GM19395 (cell line): ENCODE measurements around the gene ELFN2.

Source experiments
- ATAC-seq: cut with Tn5 transposase; IDR thresholded peaks from one replicate; pipeline ENCODE4 v1.9.1; 2021; ENCODE audit warnings: mild to moderate bottlenecking, moderate library complexity; ENCODE audit not compliant: unreplicated experiment

ELFN2 gene

GRCh38 chr22:37391702-37392101 is 35.6 kb downstream of the ELFN2 start:
- ATAC-seq, result no peak

GRCh38 chr22:37390075-37390474 is 37.2 kb downstream of the ELFN2 start:
- no peak for ATAC-seq

- no peak for ATAC-seq
These were observed 38.7 kb downstream of the ELFN2 start for GRCh38 chr22:37388538-37388937.

GRCh38 chr22:37387793-37388192 is 39.5 kb downstream of the ELFN2 start:
- no peak for ATAC-seq

GRCh38 chr22:37386441-37386840 is 40.8 kb downstream of the ELFN2 start:
- ATAC-seq, result no peak

GRCh38 chr22:37384691-37385090 is 42.6 kb downstream of the ELFN2 start:
- no peak for ATAC-seq

- ATAC-seq, result no peak
These were observed 43.9 kb downstream of the ELFN2 start for GRCh38 chr22:37383341-37383740.

- no peak for ATAC-seq
These were observed 45.8 kb downstream of the ELFN2 start for GRCh38 chr22:37381489-37381888.

GRCh38 chr22:37379722-37380121 is 47.6 kb downstream of the ELFN2 start:
- ATAC-seq, result no peak

GRCh38 chr22:37379085-37379484 is 48.2 kb downstream of the ELFN2 start:
- no peak for ATAC-seq

- ATAC-seq, result no peak
These were observed 48.6 kb downstream of the ELFN2 start for GRCh38 chr22:37378642-37379058.

- no peak for ATAC-seq
These were observed 49.4 kb downstream of the ELFN2 start for GRCh38 chr22:37377927-37378326.

- no peak for ATAC-seq
These were observed 50.1 kb downstream of the ELFN2 start for GRCh38 chr22:37377138-37377537.

- ATAC-seq, result no peak
These were observed 50.6 kb downstream of the ELFN2 start for GRCh38 chr22:37376643-37377042.

- no peak for ATAC-seq
These were observed 51.5 kb downstream of the ELFN2 start for GRCh38 chr22:37375801-37376200.

- no peak for ATAC-seq
These were observed 52.7 kb downstream of the ELFN2 start for GRCh38 chr22:37374571-37374970.

GRCh38 chr22:37373451-37373850 is 53.8 kb downstream of the ELFN2 start:
- ATAC-seq, result no peak

GRCh38 chr22:37371911-37372310 is 55.4 kb downstream of the ELFN2 start:
- no peak for ATAC-seq

- ATAC-seq, result no peak
These were observed 55.8 kb downstream of the ELFN2 start for GRCh38 chr22:37371491-37371890.

- no peak for ATAC-seq
These were observed 56.8 kb downstream of the ELFN2 start for GRCh38 chr22:37370306-37370979.

GRCh38 chr22:37369483-37369882 is 57.8 kb downstream of the ELFN2 start:
- no peak for ATAC-seq

GRCh38 chr22:37368058-37368457 is 59.2 kb downstream of the ELFN2 start:
- ATAC-seq, result no peak

GRCh38 chr22:37366601-37367000 is 60.7 kb downstream of the ELFN2 start:
- ATAC-seq, result no peak
